WTC11 (cell line): Measurements from ENCODE around the gene AOAH. TPM values are rescaled to one million over a fixed set of nuclear protein-coding genes. Genes with fewer than 3 reads are reported as not detected.

Source experiments
- ATAC-seq: fragments of 200-7000 bp; cut with Tn5 transposase; 2 replicates; pipeline ENCODE4 v1.10.0; 2021; ENCODE audit warnings: mild to moderate bottlenecking, moderate library complexity
- CTCF ChIA-PET: fragments of 300-600 bp; sonication (Branson Sonifier 250); formaldehyde crosslinking; loops from one replicate; lab custom pipeline; 2021; ENCODE audit warnings: antibody characterized with exemption; lab: Charles Lee
- POLR2A ChIA-PET: fragments of 350-600 bp; sonication (Branson Sonifier 250); formaldehyde crosslinking; loops from one replicate; lab custom pipeline; 2021; ENCODE audit warnings: antibody characterized with exemption; lab: Charles Lee
- DNase-seq: peaks from one replicate; pipeline ENCODE4 v3.0.0; 2021; ENCODE audit warnings: low spot score
- H3K27ac Mint-ChIP-seq: 2 replicates; pipeline ENCODE4 v1.8.0; 2021; ENCODE audit warnings: mixed read lengths
- H3K27me3 Mint-ChIP-seq: 2 replicates; pipeline ENCODE4 v1.8.0; 2021; ENCODE audit warnings: low read depth, mild to moderate bottlenecking, moderate library complexity, mixed read lengths
- H3K36me3 Mint-ChIP-seq: 2 replicates; pipeline ENCODE4 v1.8.0; 2021; ENCODE audit warnings: mixed read lengths
- H3K4me1 Mint-ChIP-seq: 2 replicates; pipeline ENCODE4 v1.8.0; 2022; ENCODE audit warnings: mixed read lengths
- H3K4me3 Mint-ChIP-seq: 2 replicates; pipeline ENCODE4 v1.8.0; 2021; ENCODE audit warnings: mild to moderate bottlenecking, moderate library complexity, mixed read lengths
- H3K9me3 Mint-ChIP-seq: 2 replicates; pipeline ENCODE4 v1.8.0; 2021; ENCODE audit warnings: mixed read lengths
- ARID4B ChIP-seq: sonication (generic); formaldehyde crosslinking; IDR thresholded peaks from 2 replicates; pipeline ENCODE4 v1.8.0; 2023; ENCODE audit warnings: missing genetic modification reagents, mild to moderate bottlenecking, borderline replicate concordance
- ATF1 ChIP-seq: sonication (generic); formaldehyde crosslinking; IDR thresholded peaks from 2 replicates; pipeline ENCODE4 v1.8.1; 2023; ENCODE audit warnings: mild to moderate bottlenecking, moderate library complexity, missing genetic modification reagents
- ATF2 ChIP-seq: sonication (generic); formaldehyde crosslinking; IDR thresholded peaks from 2 replicates; pipeline ENCODE4 v1.8.1; 2022; ENCODE audit warnings: low read depth, missing genetic modification reagents, borderline replicate concordance
- ATF3 ChIP-seq: sonication (generic); formaldehyde crosslinking; conservative IDR thresholded peaks from 2 replicates; pipeline ENCODE4 v1.8.1; 2022; ENCODE audit warnings: mild to moderate bottlenecking, missing genetic modification reagents
- ATF6 ChIP-seq: sonication (generic); formaldehyde crosslinking; IDR thresholded peaks from 2 replicates; pipeline ENCODE4 v1.8.1; 2023; ENCODE audit warnings: mild to moderate bottlenecking, missing genetic modification reagents
- CBFB ChIP-seq: sonication (generic); formaldehyde crosslinking; IDR thresholded peaks from 2 replicates; pipeline ENCODE4 v1.8.1; 2022; ENCODE audit warnings: mild to moderate bottlenecking, low read depth, missing genetic modification reagents
- E2F1 ChIP-seq: sonication (generic); formaldehyde crosslinking; IDR thresholded peaks from 2 replicates; pipeline ENCODE4 v1.8.0; 2022; ENCODE audit warnings: mild to moderate bottlenecking, missing genetic modification reagents
- ETV6 ChIP-seq: sonication (generic); formaldehyde crosslinking; IDR thresholded peaks from 2 replicates; pipeline ENCODE4 v1.8.1; 2022; ENCODE audit warnings: mild to moderate bottlenecking, missing genetic modification reagents
- FOXP4 ChIP-seq: sonication (generic); formaldehyde crosslinking; IDR thresholded peaks from 2 replicates; pipeline ENCODE4 v1.8.0; 2022; ENCODE audit warnings: mild to moderate bottlenecking, missing genetic modification reagents
- GRHL2 ChIP-seq: fragments of 250-450 bp; sonication (Bioruptor Pico); IDR thresholded peaks from 2 replicates; pipeline ENCODE4 v1.8.0; 2022; ENCODE audit warnings: mild to moderate bottlenecking, moderate library complexity; ENCODE audit not compliant: insufficient replicate concordance, severe bottlenecking
- HMGA2 ChIP-seq: fragments of 250-450 bp; sonication (Bioruptor Pico); IDR thresholded peaks from 2 replicates; pipeline ENCODE4 v1.4.0; 2021; ENCODE audit warnings: mild to moderate bottlenecking, moderate library complexity
- HMGXB4 ChIP-seq: sonication (generic); formaldehyde crosslinking; IDR thresholded peaks from 2 replicates; pipeline ENCODE4 v1.8.1; 2023; ENCODE audit warnings: mild to moderate bottlenecking, moderate library complexity, missing genetic modification reagents
- NR3C1 ChIP-seq: sonication (generic); formaldehyde crosslinking; conservative IDR thresholded peaks from 2 replicates; pipeline ENCODE4 v1.8.1; 2023; ENCODE audit warnings: low read depth, mild to moderate bottlenecking, missing genetic modification reagents
- OVOL2 ChIP-seq: fragments of 250-450 bp; sonication (Bioruptor Pico); IDR thresholded peaks from 2 replicates; pipeline ENCODE4 v1.9.0; 2021; ENCODE audit warnings: mild to moderate bottlenecking, borderline replicate concordance
- RELA ChIP-seq: sonication (generic); formaldehyde crosslinking; IDR thresholded peaks from 2 replicates; pipeline ENCODE4 v1.8.1; 2022; ENCODE audit warnings: missing genetic modification reagents, mild to moderate bottlenecking, borderline replicate concordance
- SMAD4 ChIP-seq: sonication (generic); formaldehyde crosslinking; IDR thresholded peaks from 2 replicates; pipeline ENCODE4 v1.8.0; 2022; ENCODE audit warnings: mild to moderate bottlenecking, missing genetic modification reagents
- SP1 ChIP-seq: sonication (generic); formaldehyde crosslinking; conservative IDR thresholded peaks from 2 replicates; pipeline ENCODE4 v1.8.1; 2022; ENCODE audit warnings: missing genetic modification reagents
- TEAD4 ChIP-seq: sonication (generic); formaldehyde crosslinking; IDR thresholded peaks from 2 replicates; pipeline ENCODE4 v1.8.0; 2022; ENCODE audit warnings: mild to moderate bottlenecking, missing genetic modification reagents
- total RNA-seq: library from RNA; stranded (reverse); gene quantifications from 3 replicates; pipeline ENCODE4 v1.2.3, GENCODE V29; 2021

The AOAH gene
- total RNA-seq, 1 experiment from 2014 or later: 0.31 TPM

GRCh38 chr7:36627836-36628235, 96.5 kb downstream of the AOAH start (continued):
- TF ChIP-seq HMGA2 (CRISPR knock-in tag) (no peak), ATF1 (CRISPR knock-in tag) (no peak)

- H3K27ac Mint-ChIP-seq: no peak overlapping the region
- no peaks in the 10 kb centered on the region for H3K36me3 Mint-ChIP-seq
- CTCF ChIA-PET: no interaction called here
- TF ChIP-seq GRHL2 (CRISPR knock-in tag): no peak
- no peak for TF ChIP-seq HMGXB4 (CRISPR knock-in tag)
- no peak for TF ChIP-seq SP1 (CRISPR knock-in tag)
- no peak for TF ChIP-seq ETV6
- no peak for TF ChIP-seq CBFB (CRISPR knock-in tag)
- TF ChIP-seq ATF2 (CRISPR knock-in tag): no peak
- TF ChIP-seq NR3C1 (CRISPR knock-in tag): no peak
- no peak for TF ChIP-seq FOXP4 (CRISPR knock-in tag)
- no peak for TF ChIP-seq ATF6 (CRISPR knock-in tag)
- TF ChIP-seq E2F1 (CRISPR knock-in tag): no peak
- no peak for TF ChIP-seq ATF3 (CRISPR knock-in tag)
- no peak for TF ChIP-seq RELA (CRISPR knock-in tag)
- no peak for TF ChIP-seq SMAD4
- no peak for TF ChIP-seq OVOL2 (CRISPR knock-in tag)
- TF ChIP-seq ATF1 (CRISPR knock-in tag): no peak
- TF ChIP-seq TEAD4 (CRISPR knock-in tag): no peak
- no peak for TF ChIP-seq ARID4B
- H3K4me3 Mint-ChIP-seq: no peak overlapping the region
- 0 out of 2 replicates have a peak, but pooled peaks cover 5% of the 10 kb centered on the region for H3K4me1 Mint-ChIP-seq
- ATAC-seq: no peak
- DNase-seq: no peak
- no peaks in the 10 kb centered on the region for H3K27me3 Mint-ChIP-seq
- H3K9me3 Mint-ChIP-seq: no peaks in the 10 kb centered on the region
- POLR2A ChIA-PET: no interaction called here
Observed at GRCh38 chr7:36626111-36626510, 98.2 kb downstream of the AOAH start.
